ENCODE measurements around the gene HNRNPA3.
"Not testable (repeated sequence)": the region's sequence is repeated elsewhere in the genome, so short reads cannot be mapped to it uniquely, and the experiment has no call there.

DNA sequence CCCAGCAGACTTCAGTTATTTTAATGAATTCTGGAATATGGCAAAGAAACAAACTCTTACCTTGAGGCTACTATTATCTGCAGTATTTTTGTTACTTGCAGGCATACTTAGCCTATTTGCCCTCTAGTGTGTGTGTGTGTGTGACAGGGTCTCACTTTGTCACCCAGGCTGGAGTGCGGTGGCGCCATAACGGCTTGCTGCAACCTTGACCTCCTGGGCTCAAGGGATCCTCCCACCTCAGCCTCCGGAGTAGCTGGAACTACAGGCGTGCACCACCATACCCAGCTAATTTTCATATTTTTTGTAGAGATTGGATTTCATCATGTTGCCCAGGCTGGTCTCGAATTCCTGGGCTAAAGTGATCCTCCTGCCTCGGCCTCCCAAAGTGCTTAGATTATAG lies 12.2 kb upstream of the HNRNPA3 start:
- TF ChIP-seq, protein P1, sequence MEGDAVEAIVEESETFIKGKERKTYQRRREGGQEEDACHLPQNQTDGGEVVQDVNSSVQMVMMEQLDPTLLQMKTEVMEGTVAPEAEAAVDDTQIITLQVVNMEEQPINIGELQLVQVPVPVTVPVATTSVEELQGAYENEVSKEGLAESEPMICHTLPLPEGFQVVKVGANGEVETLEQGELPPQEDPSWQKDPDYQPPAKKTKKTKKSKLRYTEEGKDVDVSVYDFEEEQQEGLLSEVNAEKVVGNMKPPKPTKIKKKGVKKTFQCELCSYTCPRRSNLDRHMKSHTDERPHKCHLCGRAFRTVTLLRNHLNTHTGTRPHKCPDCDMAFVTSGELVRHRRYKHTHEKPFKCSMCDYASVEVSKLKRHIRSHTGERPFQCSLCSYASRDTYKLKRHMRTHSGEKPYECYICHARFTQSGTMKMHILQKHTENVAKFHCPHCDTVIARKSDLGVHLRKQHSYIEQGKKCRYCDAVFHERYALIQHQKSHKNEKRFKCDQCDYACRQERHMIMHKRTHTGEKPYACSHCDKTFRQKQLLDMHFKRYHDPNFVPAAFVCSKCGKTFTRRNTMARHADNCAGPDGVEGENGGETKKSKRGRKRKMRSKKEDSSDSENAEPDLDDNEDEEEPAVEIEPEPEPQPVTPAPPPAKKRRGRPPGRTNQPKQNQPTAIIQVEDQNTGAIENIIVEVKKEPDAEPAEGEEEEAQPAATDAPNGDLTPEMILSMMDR (IDR thresholded peaks at IDR 0.05; ENCODE audit: low read depth, low read length, poor library complexity, severe bottlenecking) = not testable (repeated sequence)
- TF ChIP-seq EZH2phosphoT487 (IDR thresholded peaks at IDR 0.05; ENCODE audit: borderline replicate concordance, low read length) = not testable (repeated sequence)
